ENCODE results near the gene TICAM1.
"Not testable (repeated sequence)": the region's sequence is repeated elsewhere in the genome, so short reads cannot be mapped to it uniquely, and the experiment has no call there.

DNA sequence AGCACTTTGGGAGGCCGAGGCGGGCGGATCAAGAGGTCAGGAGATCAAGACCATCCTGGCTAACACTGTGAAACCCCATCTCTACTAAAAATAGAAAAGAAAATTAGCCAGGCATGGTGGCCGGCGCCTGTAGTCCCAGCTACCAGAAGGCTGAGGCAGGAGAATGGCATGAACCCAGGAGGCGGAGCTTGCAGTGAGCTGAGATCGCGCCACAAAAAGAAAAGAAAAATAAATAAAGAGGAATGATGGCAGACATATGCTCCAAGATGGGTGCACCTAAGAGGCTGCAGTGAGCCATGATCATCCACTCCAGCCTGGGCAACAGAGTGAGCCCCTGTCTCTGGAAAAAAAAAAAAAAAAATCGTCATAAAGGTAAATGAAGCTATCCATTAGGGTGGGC lies 14.5 kb upstream of the TICAM1 start:
- not testable (repeated sequence) for TF ChIP-seq BHLHE40 (IDR thresholded peaks at IDR 0.05; ENCODE audit: borderline replicate concordance); L3MBTL2 (conservative IDR thresholded peaks at IDR 0.05); SUZ12 (IDR thresholded peaks at IDR 0.05); HDGF (IDR thresholded peaks at IDR 0.05; ENCODE audit: borderline replicate concordance)

Measured in HEK293T (cell line).